GM19025 (cell line): ENCODE measurements around the gene GNG13.
"Not testable (repeated sequence)": the region's sequence is repeated elsewhere in the genome, so short reads cannot be mapped to it uniquely, and the experiment has no call there.

Experiments used
- ATAC-seq: cut with Tn5 transposase; IDR thresholded peaks from one replicate; pipeline ENCODE4 v1.9.1; 2021; ENCODE audit warnings: mild to moderate bottlenecking, low read depth, moderate library complexity; ENCODE audit not compliant: unreplicated experiment

Gene GNG13

GRCh38 chr16:832652-833336 is 32.3 kb upstream of the GNG13 start:
- ATAC-seq: no peak

GRCh38 chr16:831571-832413 is 31.3 kb upstream of the GNG13 start:
- ATAC-seq: no peak

- no peak for ATAC-seq
Measured at GRCh38 chr16:830871-831570, 30.5 kb upstream of the GNG13 start.

- no peak for ATAC-seq
Measured at GRCh38 chr16:830107-830870, 29.8 kb upstream of the GNG13 start.

GRCh38 chr16:828891-829290 is 28.4 kb upstream of the GNG13 start:
- ATAC-seq: no peak

- ATAC-seq: no peak
Measured at GRCh38 chr16:827513-827912, 27.0 kb upstream of the GNG13 start.

GRCh38 chr16:825341-826061 is 25.0 kb upstream of the GNG13 start:
- no peak for ATAC-seq

GRCh38 chr16:824601-825000 is 24.1 kb upstream of the GNG13 start:
- no peak for ATAC-seq

- no peak for ATAC-seq
Measured at GRCh38 chr16:824194-824593, 23.7 kb upstream of the GNG13 start.

GRCh38 chr16:822909-823297 is 22.4 kb upstream of the GNG13 start:
- no peak for ATAC-seq

- no peak for ATAC-seq
Measured at GRCh38 chr16:822174-822908, 21.8 kb upstream of the GNG13 start.

- no peak for ATAC-seq
Measured at GRCh38 chr16:821751-822150, 21.2 kb upstream of the GNG13 start.

- ATAC-seq: no peak
Measured at GRCh38 chr16:820748-821147, 20.2 kb upstream of the GNG13 start.

- not testable (repeated sequence) for ATAC-seq
Measured at GRCh38 chr16:820044-820408, 19.5 kb upstream of the GNG13 start.

GRCh38 chr16:819336-820043 is 19.0 kb upstream of the GNG13 start:
- ATAC-seq: no peak

GRCh38 chr16:818592-818991 is 18.1 kb upstream of the GNG13 start:
- no peak for ATAC-seq

GRCh38 chr16:818132-818531 is 17.6 kb upstream of the GNG13 start:
- no peak for ATAC-seq

- no peak for ATAC-seq
Measured at GRCh38 chr16:817001-817906, 16.7 kb upstream of the GNG13 start.
